K562 (cell line): ENCODE results near the gene PRRC2B. TPM values are rescaled to one million over a fixed set of nuclear protein-coding genes. Genes with fewer than 3 reads are reported as not detected.
A peak's percentile ranks its signal among the peaks of the same experiment; 100 is the strongest.

Source experiments
- AFF4 ChIP-seq: sonication (generic); formaldehyde crosslinking; IDR thresholded peaks from 2 replicates; pipeline ENCODE4 v1.8.0; 2023; ENCODE audit warnings: mild to moderate bottlenecking, missing genetic modification reagents
- ARID3A ChIP-seq: IDR thresholded peaks from 2 replicates; pipeline ENCODE4 v1.6.1; 2012; ENCODE audit warnings: low read depth, low read length, improper control_type of control experiment, borderline replicate concordance
- ATF3 ChIP-seq, 2 experiments: fragments of 450-650 bp in 1 of 2; sonication (generic) in 1 of 2; formaldehyde crosslinking in 1 of 2; IDR thresholded peaks in 1 of 2; conservative IDR thresholded peaks in 1 of 2; 2 replicates each; pipeline versions ENCODE4 v1.6.1 to v1.8.1; 2016 to 2023; ENCODE audit warnings: mild to moderate bottlenecking in 2 of 2, moderate library complexity in 2 of 2, inconsistent platforms in 1 of 2, missing genetic modification reagents in 1 of 2
- DLX4 ChIP-seq: fragments of 250-450 bp; sonication (Bioruptor Pico); IDR thresholded peaks from 2 replicates; pipeline ENCODE4 v1.6.1; 2021; ENCODE audit warnings: mild to moderate bottlenecking
- MAFF ChIP-seq: IDR thresholded peaks from 2 replicates; pipeline ENCODE4 v1.6.1; 2012; ENCODE audit warnings: low read length, improper control_type of control experiment
- PKNOX1 ChIP-seq: fragments of 450-650 bp; IDR thresholded peaks from 2 replicates; pipeline ENCODE4 v1.6.1; 2016
- SFPQ ChIP-seq: fragments of 200-400 bp; formaldehyde crosslinking; IDR thresholded peaks from 2 replicates; pipeline ENCODE4 v1.6.1; 2017; ENCODE audit warnings: mild to moderate bottlenecking, low read depth, low read length, moderate library complexity
- STAT5B ChIP-seq: fragments of 250-450 bp; sonication (Bioruptor Pico); IDR thresholded peaks from 2 replicates; pipeline ENCODE4 v1.8.0; 2021; ENCODE audit warnings: mild to moderate bottlenecking, inconsistent platforms
- TCF7 ChIP-seq: sonication (generic); IDR thresholded peaks from 2 replicates; pipeline ENCODE4 v1.6.1; 2016; ENCODE audit warnings: antibody characterized with exemption, borderline replicate concordance
- ZNF282 ChIP-seq: sonication (generic); formaldehyde crosslinking; IDR thresholded peaks from 2 replicates; pipeline ENCODE4 v1.8.1; 2023; ENCODE audit warnings: missing genetic modification reagents
- ZNF639 ChIP-seq, 2 experiments: fragments of 200-800 bp in 1 of 2; sonication (Bioruptor generic) in 1 of 2; sonication (generic) in 1 of 2; formaldehyde crosslinking in 1 of 2; IDR thresholded peaks in 1 of 2; conservative IDR thresholded peaks in 1 of 2; 2 replicates each; pipeline versions ENCODE4 v1.5.0 to v1.6.1; 2016 to 2020; ENCODE audit warnings: missing compliant biosample characterization in 1 of 2, missing genetic modification characterization in 1 of 2, missing genetic modification reagents in 1 of 2
- ZNF696 ChIP-seq: fragments of 250-450 bp; sonication (Bioruptor Pico); conservative IDR thresholded peaks from 2 replicates; pipeline ENCODE4 v1.4.0; 2020; ENCODE audit warnings: mild to moderate bottlenecking, moderate library complexity
- polyA plus RNA-seq, 8 experiments: library from polyadenylated mRNA; depleted of rRNA in 4 of 8; stranded (reverse) in 5 of 8; unstranded in 3 of 8; fragments of >200 nt; fragmentation: Nextera tagmentation in 2 of 8; fragmentation: Illumina TruSeq in 1 of 8; extraction: Ambion mirVana in 2 of 8; extraction: Trizol in 1 of 8; gene quantifications; 2 replicates each; pipeline versions ENCODE4 v1.2.1 to v1.2.3, GENCODE V29; 2011 to 2014; ENCODE audit warnings: inconsistent platforms in 1 of 8, missing spikeins in 1 of 8
- total RNA-seq, 7 experiments: library from RNA; depleted of rRNA in 6 of 7; stranded (reverse); fragments of >200 nt in 6 of 7; fragmentation: Illumina TruSeq in 2 of 7; extraction: Trizol in 2 of 7; gene quantifications; 2 replicates each; pipeline versions ENCODE4 v1.2.1 to v1.2.3, GENCODE V29; 2011 to 2021; ENCODE audit warnings: low replicate concordance in 1 of 7

Gene PRRC2B
- total and polyA plus RNA-seq, 9 of the 15 experiments (the other 6 are each of a cell fraction or from before 2014, with no cell fraction given) = 0.34 to 125 (median 30.9) TPM

GRCh38 chr9:131502781-131503625, 109.1 kb downstream of the PRRC2B start, which contains the start of gene POMT1 (continued):
- TF ChIP-seq AFF4 (CRISPR knock-in tag) = peak; percentile 80
- TF ChIP-seq SFPQ = no peak
- no peak for TF ChIP-seq DLX4 (CRISPR knock-in tag)
- TF ChIP-seq PKNOX1 = no peak
- no peak for TF ChIP-seq TCF7
- TF ChIP-seq ZNF282 (CRISPR knock-in tag) = no peak
- no peak for TF ChIP-seq ARID3A
- TF ChIP-seq ZNF696 (CRISPR knock-in tag) = no peak
- TF ChIP-seq ATF3 (IDR thresholded peaks at IDR 0.05) = no peak
- no peak for TF ChIP-seq ATF3 (CRISPR knock-in tag; conservative IDR thresholded peaks at IDR 0.05)
- TF ChIP-seq MAFF = no peak
- TF ChIP-seq ZNF639 (CRISPR knock-in tag; conservative IDR thresholded peaks at IDR 0.05 in 1 of 2, IDR thresholded peaks at IDR 0.05 in 1 of 2) = no peak
- TF ChIP-seq STAT5B (CRISPR knock-in tag) = no peak
